Measurements from ENCODE around the gene UGT2B10. TPM values are rescaled to one million over a fixed set of nuclear protein-coding genes. Genes with fewer than 3 reads are reported as not detected.

Gene UGT2B10
- total and polyA plus RNA-seq, 3 donors from 2014 or later: 1.5 TPM; not detected in 2

GRCh38 chr4:68861057-68861456 is 45.3 kb downstream of the UGT2B10 start:
- intact Hi-C loops (cut with DNase I; ENCODE audit: low total_unique reads): no loop called here
- DNase-seq: no peak
- Histone ChIP-seq H3K36me3 (ENCODE audit: low read depth, missing control alignments) (no peaks in the 10 kb centered on the region), H3K4me3 (no peak overlapping the region), H3K27me3 (no peaks in the 10 kb centered on the region), H3K4me1 (no peaks in the 10 kb centered on the region), H3K9me3 (no peaks in the 10 kb centered on the region), H3K27ac (no peak overlapping the region)
- TF ChIP-seq CTCF (IDR thresholded peaks at IDR 0.05) (no peak), POLR2A (IDR thresholded peaks at IDR 0.05) (no peak)

- TF ChIP-seq CTCF (IDR thresholded peaks at IDR 0.05) (no peak), POLR2A (IDR thresholded peaks at IDR 0.05) (no peak)
- Histone ChIP-seq H3K27me3 (no peaks in the 10 kb centered on the region), H3K4me3 (no peak overlapping the region), H3K4me1 (no peaks in the 10 kb centered on the region), H3K36me3 (ENCODE audit: low read depth, missing control alignments) (no peaks in the 10 kb centered on the region), H3K9me3 (no peaks in the 10 kb centered on the region), H3K27ac (no peak overlapping the region)
- DNase-seq: no peak
- WGBS, 2 donors: 89% methylated on average over 6 of the region's 6 CpGs
- intact Hi-C loops (cut with DNase I; ENCODE audit: low total_unique reads): no loop called here
These were observed 48.8 kb downstream of the UGT2B10 start for GRCh38 chr4:68864438-68865187.

GRCh38 chr4:68865188-68865638 is 49.4 kb downstream of the UGT2B10 start:
- intact Hi-C loops (cut with DNase I; ENCODE audit: low total_unique reads): no loop called here
- DNase-seq: no peak

GRCh38 chr4:68865760-68866159 is 50.0 kb downstream of the UGT2B10 start:
- H3K36me3 ChIP-seq (ENCODE audit: low read depth, missing control alignments): no peaks in the 10 kb centered on the region
- WGBS, 2 donors: 74 to 81% methylated on average over 5 of the region's 5 CpGs
- TF ChIP-seq POLR2A (IDR thresholded peaks at IDR 0.05) (no peak), CTCF (IDR thresholded peaks at IDR 0.05) (no peak)
- no peak overlapping the region for H3K27ac ChIP-seq
- intact Hi-C loops (cut with DNase I; ENCODE audit: low total_unique reads): no loop called here
- no peaks in the 10 kb centered on the region for H3K27me3 ChIP-seq
- no peak overlapping the region for H3K4me3 ChIP-seq
- DNase-seq: no peak
- no peaks in the 10 kb centered on the region for H3K9me3 ChIP-seq
- no peaks in the 10 kb centered on the region for H3K4me1 ChIP-seq

More at GRCh38 chr4:68865188-68865638, 49.4 kb downstream of the UGT2B10 start:
- H3K4me3 ChIP-seq: no peak overlapping the region
- no peaks in the 10 kb centered on the region for H3K9me3 ChIP-seq
- no peak for TF ChIP-seq POLR2A (IDR thresholded peaks at IDR 0.05)
- no peak for TF ChIP-seq CTCF (IDR thresholded peaks at IDR 0.05)
- no peak overlapping the region for H3K27ac ChIP-seq
- 86 to 93% methylated on average over 4 of the region's 4 CpGs for WGBS, 2 donors
- no peaks in the 10 kb centered on the region for H3K27me3 ChIP-seq
- no peaks in the 10 kb centered on the region for H3K4me1 ChIP-seq
- no peaks in the 10 kb centered on the region for H3K36me3 ChIP-seq (ENCODE audit: low read depth, missing control alignments)

GRCh38 chr4:68869274-68869773 is 53.5 kb downstream of the UGT2B10 start:
- intact Hi-C loops (cut with DNase I; ENCODE audit: low total_unique reads): no loop called here
- no peak for DNase-seq
- 86 to 90% methylated on average over 8 of the region's 8 CpGs for WGBS, 2 donors

More at GRCh38 chr4:68869274-68869773, 53.5 kb downstream of the UGT2B10 start:
- Histone ChIP-seq H3K27me3 (no peaks in the 10 kb centered on the region), H3K27ac (no peak overlapping the region), H3K36me3 (ENCODE audit: low read depth, missing control alignments) (no peaks in the 10 kb centered on the region), H3K4me3 (no peak overlapping the region), H3K9me3 (no peaks in the 10 kb centered on the region), H3K4me1 (no peaks in the 10 kb centered on the region)
- TF ChIP-seq POLR2A (IDR thresholded peaks at IDR 0.05): no peak
- TF ChIP-seq CTCF (IDR thresholded peaks at IDR 0.05): no peak
